Gastroesophageal sphincter (tissue), 4 donors: ENCODE data around the gene RABL6. TPM values are rescaled to one million over a fixed set of nuclear protein-coding genes. Genes with fewer than 3 reads are reported as not detected.
"Not testable (repeated sequence)": the region's sequence is repeated elsewhere in the genome, so short reads cannot be mapped to it uniquely, and the experiment has no call there.

Experiments used
- ATAC-seq: fragments of 150-250 bp; one replicate; pipeline ENCODE4 v1.9.1; 2016; ENCODE audit warnings: mild to moderate bottlenecking, moderate library complexity
- H3K27ac ChIP-seq, 4 donors: fragments of 200-600 bp; sonication (generic) in 3 of 4; 1 replicate in 3 of 4; 2 replicates in 1 of 4; pipeline ENCODE4 v1.5.1; 2016 to 2019
- H3K27me3 ChIP-seq: fragments of 200-600 bp; sonication (generic); one replicate; pipeline ENCODE4 v1.5.1; 2019
- H3K36me3 ChIP-seq, 2 donors: fragments of 200-600 bp; sonication (generic); one replicate each; pipeline ENCODE4 v1.5.1; 2019; ENCODE audit warnings: control low read depth in 1 of 2
- H3K4me1 ChIP-seq, 3 donors: fragments of 200-600 bp; sonication (generic); 1 replicate in 2 of 3; 2 replicates in 1 of 3; pipeline ENCODE4 v1.5.1; 2016 to 2019; ENCODE audit warnings: control low read depth in 2 of 3
- H3K4me3 ChIP-seq, 2 donors: fragments of 200-600 bp; sonication (generic); one replicate each; pipeline ENCODE4 v1.5.1; 2019; ENCODE audit warnings: mild to moderate bottlenecking in 1 of 2, moderate library complexity in 1 of 2
- H3K9me3 ChIP-seq, 3 donors: fragments of 200-600 bp; sonication (generic); one replicate each; pipeline ENCODE4 v1.5.1; 2017 to 2019; ENCODE audit warnings: control low read depth in 2 of 3
- CTCF ChIP-seq, 4 experiments: fragments of 200-600 bp in 2 of 4; fragments of 450-650 bp in 2 of 4; sonication (generic) in 1 of 4; IDR thresholded peaks; one replicate each; pipeline ENCODE4 v1.5.1; 2017 to 2019; ENCODE audit warnings: antibody characterized with exemption in 4 of 4, mild to moderate bottlenecking in 2 of 4, moderate library complexity in 2 of 4
- EP300 ChIP-seq: sonication (generic); formaldehyde crosslinking; IDR thresholded peaks from one replicate; pipeline ENCODE4 v1.6.1; 2017; ENCODE audit warnings: antibody characterized with exemption, mild to moderate bottlenecking
- POLR2A ChIP-seq, 2 donors: fragments of 450-650 bp; IDR thresholded peaks; one replicate each; pipeline ENCODE4 v1.6.1; 2017; ENCODE audit warnings: antibody characterized with exemption in 2 of 2, mild to moderate bottlenecking in 2 of 2, moderate library complexity in 1 of 2
- POLR2AphosphoS5 ChIP-seq: sonication (generic); formaldehyde crosslinking; IDR thresholded peaks from one replicate; pipeline ENCODE4 v1.6.1; 2017; ENCODE audit warnings: antibody characterized with exemption
- WGBS, 2 donors: methylation state at CpG; one replicate each; pipeline ENCODE4 v1.1.5; 2018; ENCODE audit warnings: low coverage in 1 of 2; 5-methylcytosine and 5-hydroxymethylcytosine counted together
- total RNA-seq, 4 donors: library from RNA; depleted of rRNA; stranded (reverse); fragments of >200 nt; gene quantifications; one replicate each; pipeline ENCODE4 v1.1.0, GENCODE V29; 2016

RABL6 gene
- total RNA-seq, 4 donors from 2014 or later, result 54.8 to 109 (median 71.2) TPM

GRCh38 chr9:136831720-136832104, 24.0 kb downstream of the RABL6 start:
- no peaks in the 10 kb centered on the region for H3K9me3 ChIP-seq
- TF ChIP-seq EP300, result no peak
- no peak for TF ChIP-seq POLR2A (IDR thresholded peaks at IDR 0.05)
- TF ChIP-seq CTCF (IDR thresholded peaks at IDR 0.05), result no peak
- no peak for TF ChIP-seq POLR2AphosphoS5
- peaks cover 0 to 90% of the 10 kb centered on the region in 2 donors for H3K36me3 ChIP-seq
- no peaks in the 10 kb centered on the region for H3K27me3 ChIP-seq
- no peaks in the 10 kb centered on the region for H3K4me1 ChIP-seq
- no peak for ATAC-seq
- no peak overlapping the region for H3K4me3 ChIP-seq
- no peak overlapping the region for H3K27ac ChIP-seq
- WGBS, 2 donors, result no CpG with 5 or more reads among the region's 23 CpGs

DNA sequence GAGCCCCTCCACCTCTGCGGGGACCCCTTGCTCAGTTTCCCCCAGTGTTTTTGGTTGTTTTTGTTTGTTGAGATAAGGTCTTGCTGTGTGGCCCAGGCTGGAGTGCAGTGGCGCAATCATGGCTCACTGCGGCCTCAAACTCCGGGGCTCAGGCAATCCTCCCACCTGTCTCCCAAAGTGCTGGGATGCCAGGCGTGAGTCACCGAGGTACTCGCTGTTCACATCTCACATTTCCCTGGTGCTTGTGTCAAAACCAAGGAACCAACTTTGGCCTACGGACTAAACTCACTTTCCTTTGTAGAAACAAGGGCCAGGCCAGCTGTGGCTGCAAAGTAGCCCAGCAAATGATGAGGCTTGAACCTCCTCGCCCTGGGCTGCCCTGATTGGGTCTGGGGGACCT, 24.8 kb downstream of the RABL6 start:
- H3K4me3 ChIP-seq, result no peak overlapping the region
- no peak for ATAC-seq
- no peaks in the 10 kb centered on the region for H3K4me1 ChIP-seq
- no peak for TF ChIP-seq POLR2AphosphoS5
- no peak for TF ChIP-seq POLR2A (IDR thresholded peaks at IDR 0.05)
- TF ChIP-seq EP300, result no peak
- H3K27ac ChIP-seq, result no peak overlapping the region
- H3K27me3 ChIP-seq, result no peaks in the 10 kb centered on the region
- H3K9me3 ChIP-seq, result no peaks in the 10 kb centered on the region
- H3K36me3 ChIP-seq, result peaks cover 0 to 90% of the 10 kb centered on the region in 2 donors
- 60 to 100% methylated on average over 1 to 3 of the region's 9 CpGs for WGBS, 2 donors

- not testable (repeated sequence) for H3K9me3 ChIP-seq, H3K4me3 ChIP-seq, H3K27ac ChIP-seq, ATAC-seq, H3K27me3 ChIP-seq, H3K4me1 ChIP-seq
- WGBS, 2 donors, result 69% methylated on average over 4 of the region's 16 CpGs; no CpG with 5 or more reads in 1 of the 2 donors
- H3K36me3 ChIP-seq, result peaks cover 0 to 90% of the 10 kb centered on the region in 2 donors
Observed at GRCh38 chr9:136833381-136834048, 25.8 kb downstream of the RABL6 start.

DNA sequence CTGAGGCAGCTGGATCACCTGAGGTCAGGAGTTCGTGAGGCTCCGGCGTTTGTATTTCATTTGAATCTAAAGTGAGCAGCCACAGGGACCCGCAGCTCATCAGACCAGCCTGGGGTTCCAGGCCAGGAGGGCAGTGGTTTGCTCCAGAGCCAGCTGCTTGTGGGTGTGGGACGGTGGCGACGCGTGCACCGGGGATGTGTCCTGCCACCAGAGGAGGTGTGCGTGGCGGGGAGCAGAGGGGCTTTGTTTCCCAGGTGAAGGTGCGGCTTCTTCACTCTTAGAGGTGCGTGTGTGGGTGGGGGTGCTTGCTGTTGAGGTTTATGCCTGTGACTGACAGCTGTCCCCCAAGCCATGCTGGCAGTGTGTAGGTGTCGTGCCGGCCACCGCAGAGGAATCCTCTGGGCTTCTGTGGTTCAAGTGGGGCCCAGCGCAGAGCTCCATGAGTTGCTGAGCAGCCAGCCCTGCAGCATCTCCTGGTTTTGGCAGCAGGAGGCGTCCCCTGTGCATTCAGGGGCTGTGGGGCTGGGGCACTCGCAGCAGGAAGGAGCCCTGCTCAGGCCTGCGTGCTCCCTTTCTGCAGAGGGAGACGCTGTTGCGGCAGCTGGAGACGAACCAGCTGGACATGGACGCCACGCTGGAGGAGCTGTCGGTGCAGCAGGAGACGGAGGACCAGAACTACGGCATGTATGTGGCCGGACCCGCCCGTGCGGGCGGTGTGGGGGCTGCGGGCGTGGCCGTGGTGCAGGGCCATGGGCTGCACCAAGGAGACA, 27.6 kb downstream of the RABL6 start:
- ATAC-seq, result no peak
- Histone ChIP-seq H3K27ac (no peak overlapping the region), H3K4me1 (peaks cover 0 to under 1% (median 0%) of the 10 kb centered on the region in 3 donors), H3K27me3 (no peaks in the 10 kb centered on the region), H3K4me3 (no peak overlapping the region), H3K9me3 (no peaks in the 10 kb centered on the region), H3K36me3 (peaks cover 0 to 90% of the 10 kb centered on the region in 2 donors)
- 80% methylated on average over 1 of the region's 36 CpGs; no CpG with 5 or more reads in 1 of the 2 donors for WGBS, 2 donors
- TF ChIP-seq EP300 (no peak), POLR2AphosphoS5 (no peak), POLR2A (IDR thresholded peaks at IDR 0.05) (no peak), CTCF (IDR thresholded peaks at IDR 0.05) (no peak)

GRCh38 chr9:136835932-136836904, 28.5 kb downstream of the RABL6 start:
- peaks cover 0 to 9% (median under 1%) of the 10 kb centered on the region in 3 donors for H3K4me1 ChIP-seq
- 40 to 86% methylated on average over 1 of the region's 21 CpGs for WGBS, 2 donors
- H3K27ac ChIP-seq, result no peak overlapping the region
- TF ChIP-seq POLR2A (IDR thresholded peaks at IDR 0.05) (no peak), POLR2AphosphoS5 (no peak), CTCF (IDR thresholded peaks at IDR 0.05) (no peak), EP300 (no peak)
- ATAC-seq, result no peak
- H3K9me3 ChIP-seq, result no peaks in the 10 kb centered on the region
- peaks cover 0 to 89% of the 10 kb centered on the region in 2 donors for H3K36me3 ChIP-seq
- H3K4me3 ChIP-seq, result no peak overlapping the region
- no peaks in the 10 kb centered on the region for H3K27me3 ChIP-seq
